ENCODE results near the gene ATP6V0C.
A peak's percentile ranks its signal among the peaks of the same experiment; 100 is the strongest.

Gene ATP6V0C

GRCh38 chr16:2505695-2506094 lies 8.1 kb upstream of the ATP6V0C start:
- Mint-ChIP-seq H3K4me3 (no peak overlapping the region), H3K27ac (no peak overlapping the region), H3K27me3 (no peaks in the 10 kb centered on the region), H3K4me1 (peaks cover 28% of the 10 kb centered on the region), H3K36me3 (no peaks in the 10 kb centered on the region), H3K9me3 (no peaks in the 10 kb centered on the region)
- ATAC-seq (ENCODE audit: low read depth): no peak
- no peak for DNase-seq (ENCODE audit: low spot score in 2 of 2)

DNA sequence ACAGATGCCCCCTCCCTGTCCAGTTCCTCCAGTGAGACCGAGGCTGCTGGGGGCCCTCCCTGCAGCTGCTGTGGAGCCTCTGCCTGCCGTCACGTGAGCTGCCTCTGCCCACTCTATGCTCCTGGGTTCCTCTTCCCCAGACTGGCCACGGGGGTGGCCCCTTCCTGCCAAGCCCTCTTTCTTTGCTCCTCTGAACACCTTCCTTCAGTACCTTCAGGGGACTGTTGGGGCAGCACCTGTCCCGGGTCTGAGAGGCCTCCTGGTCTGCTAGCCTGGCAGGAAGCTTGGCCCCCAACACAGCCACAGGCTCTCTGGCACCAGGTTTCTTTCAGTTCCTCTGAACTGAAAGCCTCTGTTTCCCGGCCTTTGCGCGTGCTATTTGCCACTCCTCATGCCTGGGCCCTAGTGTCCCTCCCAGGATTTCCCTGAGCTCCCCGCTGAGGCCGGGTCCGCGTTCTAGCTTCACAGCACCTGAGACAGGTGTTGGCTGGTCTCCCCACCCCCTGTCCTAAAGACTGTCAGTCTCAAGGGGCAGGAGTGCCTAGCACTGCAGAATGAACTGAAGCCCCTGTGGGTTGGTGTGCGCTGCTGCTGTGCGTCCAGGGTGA lies 6.6 kb upstream of the ATP6V0C start:
- no peaks in the 10 kb centered on the region for H3K9me3 Mint-ChIP-seq
- DNase-seq (ENCODE audit: low spot score in 2 of 2) (peak in 1 of 2 donors; percentile 68), ATAC-seq (ENCODE audit: low read depth) (peak; percentile 88)
- H3K36me3 Mint-ChIP-seq: no peaks in the 10 kb centered on the region
- peaks cover 31% of the 10 kb centered on the region for H3K4me1 Mint-ChIP-seq
- peak overlapping the region; percentile 75 for H3K4me3 Mint-ChIP-seq
- H3K27ac Mint-ChIP-seq: peak overlapping the region; percentile 91
- no peaks in the 10 kb centered on the region for H3K27me3 Mint-ChIP-seq

GRCh38 chr16:2507665-2508064 lies 6.1 kb upstream of the ATP6V0C start:
- DNase-seq (ENCODE audit: low spot score in 2 of 2) (no peak), ATAC-seq (ENCODE audit: low read depth) (no peak)
- H3K9me3 Mint-ChIP-seq: no peaks in the 10 kb centered on the region
- no peaks in the 10 kb centered on the region for H3K36me3 Mint-ChIP-seq
- peaks cover 36% of the 10 kb centered on the region for H3K4me1 Mint-ChIP-seq
- no peaks in the 10 kb centered on the region for H3K27me3 Mint-ChIP-seq
- H3K27ac Mint-ChIP-seq: peak overlapping the region; percentile 91
- H3K4me3 Mint-ChIP-seq: peak overlapping the region; percentile 75

- ATAC-seq (ENCODE audit: low read depth) (no peak), DNase-seq (ENCODE audit: low spot score in 2 of 2) (no peak)
- peak overlapping the region; percentile 98 for H3K27ac Mint-ChIP-seq
- H3K4me3 Mint-ChIP-seq: peak overlapping the region; percentile 53
- no peaks in the 10 kb centered on the region for H3K36me3 Mint-ChIP-seq
- H3K27me3 Mint-ChIP-seq: no peaks in the 10 kb centered on the region
- peaks cover 41% of the 10 kb centered on the region for H3K4me1 Mint-ChIP-seq
- no peaks in the 10 kb centered on the region for H3K9me3 Mint-ChIP-seq
Measured at GRCh38 chr16:2508722-2509400, 4.9 kb upstream of the ATP6V0C start.

DNA sequence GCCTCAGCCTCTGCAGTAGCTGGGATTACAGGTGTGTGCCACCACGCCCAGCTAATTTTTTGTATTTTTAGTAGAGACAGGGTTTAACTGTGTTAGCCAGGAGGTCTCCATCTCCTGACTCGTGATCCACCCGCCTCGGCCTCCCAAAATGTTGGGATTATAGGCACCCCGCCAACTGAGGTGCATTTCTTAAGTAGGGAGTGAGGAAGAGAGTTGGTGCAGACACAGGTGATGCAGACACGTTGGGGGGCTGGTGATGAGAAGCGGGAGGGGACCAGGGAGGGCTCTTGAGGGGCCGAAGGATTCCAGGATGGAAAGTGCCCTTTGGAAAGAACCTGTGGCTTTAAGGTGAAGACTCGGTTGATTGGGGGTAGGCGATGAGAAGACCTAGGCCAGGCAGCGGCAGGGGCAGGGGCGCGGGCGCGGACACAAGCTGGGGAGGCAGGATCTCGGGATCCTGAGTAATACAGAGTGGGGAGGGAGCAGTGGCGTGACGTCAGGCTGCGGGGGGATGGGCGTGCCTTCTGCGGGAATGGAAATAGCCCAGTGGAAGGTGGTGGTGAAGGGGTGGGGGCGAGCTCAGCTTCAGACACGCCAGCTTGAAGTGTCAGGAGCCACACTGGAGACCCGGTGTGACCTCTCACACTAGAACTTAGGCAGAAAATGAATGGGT lies 2.5 kb upstream of the ATP6V0C start:
- Mint-ChIP-seq H3K9me3 (no peaks in the 10 kb centered on the region), H3K27ac (peak overlapping the region; percentile 98), H3K27me3 (no peaks in the 10 kb centered on the region), H3K4me1 (peaks cover 52% of the 10 kb centered on the region), H3K4me3 (peak overlapping the region; percentile 33), H3K36me3 (no peaks in the 10 kb centered on the region)
- no peak for DNase-seq (ENCODE audit: low spot score in 2 of 2)
- no peak for ATAC-seq (ENCODE audit: low read depth)

DNA sequence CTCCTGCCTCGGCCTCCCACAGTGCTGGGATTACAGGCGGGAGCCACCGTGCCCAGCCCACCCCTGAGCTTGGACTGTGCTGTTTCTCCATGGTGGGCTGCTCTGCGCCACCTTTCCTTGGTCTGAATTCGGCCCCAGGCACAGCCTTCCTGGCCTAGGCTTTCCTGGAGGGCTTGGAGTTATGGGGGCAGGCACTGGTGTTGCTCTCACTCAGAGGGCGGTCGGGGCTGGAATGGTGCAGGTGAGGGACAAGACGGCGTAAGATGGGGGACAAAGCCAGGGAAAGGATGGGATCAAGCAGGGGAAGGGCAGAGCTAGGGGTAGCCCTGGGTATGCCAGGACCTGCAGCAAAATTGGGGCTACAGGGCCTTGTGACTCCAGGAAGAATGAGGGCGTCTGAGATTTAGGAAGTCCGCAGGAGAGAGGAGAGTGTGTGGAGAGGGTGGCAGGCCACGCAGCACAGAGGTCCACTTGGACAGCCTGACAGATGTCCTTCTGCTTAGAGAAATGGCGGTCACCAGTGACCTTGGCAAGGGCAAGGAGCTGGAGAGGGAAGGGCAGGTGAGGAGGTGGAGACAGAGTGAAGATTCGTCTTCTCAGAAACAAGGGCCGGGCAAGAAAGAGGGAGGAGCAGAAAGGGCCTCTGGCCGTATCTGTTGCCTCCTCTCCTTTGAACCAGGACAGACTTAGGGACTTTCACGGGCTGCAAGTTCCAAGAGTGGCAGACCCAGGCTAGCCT lies 1.6 kb upstream of the ATP6V0C start:
- no peaks in the 10 kb centered on the region for H3K27me3 Mint-ChIP-seq
- H3K4me3 Mint-ChIP-seq: peak overlapping the region; percentile 94
- H3K4me1 Mint-ChIP-seq: peaks cover 56% of the 10 kb centered on the region
- ATAC-seq (ENCODE audit: low read depth) (no peak), DNase-seq (ENCODE audit: low spot score in 2 of 2) (no peak)
- H3K27ac Mint-ChIP-seq: peak overlapping the region; percentile 94
- H3K9me3 Mint-ChIP-seq: no peaks in the 10 kb centered on the region
- peaks cover 7% of the 10 kb centered on the region for H3K36me3 Mint-ChIP-seq

- no peaks in the 10 kb centered on the region for H3K9me3 Mint-ChIP-seq
- ATAC-seq (ENCODE audit: low read depth) (peak; percentile 3), DNase-seq (ENCODE audit: low spot score in 2 of 2) (no peak)
- H3K27me3 Mint-ChIP-seq: no peaks in the 10 kb centered on the region
- peaks cover 7% of the 10 kb centered on the region for H3K36me3 Mint-ChIP-seq
- peaks cover 57% of the 10 kb centered on the region for H3K4me1 Mint-ChIP-seq
- peak overlapping the region; percentile 94 for H3K27ac Mint-ChIP-seq
- H3K4me3 Mint-ChIP-seq: peak overlapping the region; percentile 94
Measured at GRCh38 chr16:2512735-2513404, 882 bp upstream of the ATP6V0C start.

GRCh38 chr16:2514333-2515179 lies 804 bp downstream of the ATP6V0C start:
- Mint-ChIP-seq H3K4me1 (peaks cover 54% of the 10 kb centered on the region), H3K4me3 (peak overlapping the region; percentile 94), H3K27me3 (no peaks in the 10 kb centered on the region), H3K9me3 (no peaks in the 10 kb centered on the region), H3K36me3 (peaks cover 10% of the 10 kb centered on the region), H3K27ac (peak overlapping the region; percentile 94)
- peak; percentile 1 for ATAC-seq (ENCODE audit: low read depth)
- DNase-seq (ENCODE audit: low spot score in 2 of 2): no peak

- no peak for DNase-seq (ENCODE audit: low spot score in 2 of 2)
- peak overlapping the region; percentile 94 for H3K27ac Mint-ChIP-seq
- peaks cover 13% of the 10 kb centered on the region for H3K36me3 Mint-ChIP-seq
- peaks cover 51% of the 10 kb centered on the region for H3K4me1 Mint-ChIP-seq
- no peaks in the 10 kb centered on the region for H3K9me3 Mint-ChIP-seq
- ATAC-seq (ENCODE audit: low read depth): no peak
- no peaks in the 10 kb centered on the region for H3K27me3 Mint-ChIP-seq
- peak overlapping the region; percentile 92 for H3K4me3 Mint-ChIP-seq
Measured at GRCh38 chr16:2515180-2515851, 1.6 kb downstream of the ATP6V0C start.

DNA sequence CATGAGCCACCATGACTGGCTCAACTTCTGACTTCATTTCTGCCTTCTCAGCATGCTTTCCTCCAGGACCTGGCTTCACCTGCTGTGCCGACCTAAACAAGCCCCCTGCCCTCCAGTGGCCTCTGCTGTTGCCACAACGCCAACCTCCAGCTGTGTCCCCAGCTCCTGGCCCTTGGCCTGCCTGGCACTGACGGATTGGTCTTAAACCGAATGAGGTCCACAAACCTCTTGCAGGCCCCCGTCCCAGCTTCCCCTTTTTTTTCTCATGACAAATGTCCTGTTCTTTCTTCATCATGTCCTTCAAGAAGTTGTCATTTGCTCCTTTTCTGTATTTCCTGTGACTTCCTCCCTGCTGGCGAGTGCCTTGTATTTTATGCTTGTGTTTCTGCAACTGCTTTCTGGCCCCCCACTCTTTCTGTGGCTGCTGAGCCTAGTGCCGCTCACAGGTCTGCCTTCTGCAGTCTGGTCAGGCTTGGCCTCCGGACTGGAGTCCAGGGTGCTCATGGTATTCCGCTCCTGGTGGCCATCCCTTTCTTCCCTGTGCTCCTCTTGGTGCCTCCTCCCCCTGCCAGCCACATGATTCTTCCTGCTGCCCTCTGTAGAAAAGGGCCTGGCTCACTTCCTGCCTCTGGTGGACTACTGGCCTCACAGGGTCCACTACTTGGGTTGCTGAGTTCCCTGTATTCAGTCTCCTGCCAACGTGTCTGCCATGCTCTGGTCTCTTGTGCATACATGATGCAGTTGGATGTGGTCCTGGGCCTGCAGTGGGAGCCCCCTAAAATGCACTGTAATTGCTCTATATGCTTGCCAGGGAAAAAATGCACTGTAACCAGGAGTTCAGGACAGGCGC lies 2.9 kb downstream of the ATP6V0C start:
- Mint-ChIP-seq H3K36me3 (peaks cover 13% of the 10 kb centered on the region), H3K4me1 (peaks cover 51% of the 10 kb centered on the region), H3K27ac (peak overlapping the region; percentile 94), H3K4me3 (peak overlapping the region; percentile 92), H3K9me3 (no peaks in the 10 kb centered on the region), H3K27me3 (no peaks in the 10 kb centered on the region)
- ATAC-seq (ENCODE audit: low read depth) (no peak), DNase-seq (ENCODE audit: low spot score in 2 of 2) (no peak)

DNA sequence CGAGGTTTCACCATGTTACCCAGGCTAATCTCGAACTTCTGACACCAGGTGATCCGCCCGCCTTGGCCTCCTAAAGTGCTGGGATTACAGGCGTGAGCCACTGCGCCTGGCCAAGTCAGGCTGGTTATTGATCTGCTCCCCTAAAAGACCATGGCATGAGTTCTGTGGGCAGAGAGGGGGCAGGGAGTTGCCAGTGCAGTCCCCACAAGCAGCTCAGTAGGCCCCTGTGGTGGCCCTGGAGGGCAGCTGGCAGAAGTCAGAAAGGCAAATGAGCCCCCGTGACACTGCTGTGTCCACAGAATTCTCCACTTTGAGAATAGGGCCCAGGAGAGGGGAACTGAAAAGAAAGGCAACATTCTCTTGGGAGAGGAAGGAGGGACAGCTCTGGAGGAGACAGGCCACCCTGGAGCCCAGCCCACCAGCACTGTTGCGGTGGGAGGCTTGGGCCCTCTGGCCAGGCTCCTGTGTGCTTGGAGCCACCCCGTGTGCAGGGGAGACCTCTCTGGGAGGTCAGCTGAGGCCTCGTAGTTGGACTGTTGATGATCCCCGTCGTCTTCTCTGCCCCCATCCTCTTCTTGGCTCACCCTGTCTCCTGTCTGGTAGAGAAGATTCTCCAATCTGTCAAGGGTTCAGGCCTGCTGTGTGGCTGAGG lies 4.3 kb downstream of the ATP6V0C start:
- no peak overlapping the region for H3K4me3 Mint-ChIP-seq
- peak overlapping the region; percentile 94 for H3K27ac Mint-ChIP-seq
- H3K9me3 Mint-ChIP-seq: no peaks in the 10 kb centered on the region
- H3K4me1 Mint-ChIP-seq: peaks cover 39% of the 10 kb centered on the region
- H3K27me3 Mint-ChIP-seq: no peaks in the 10 kb centered on the region
- no peak for DNase-seq (ENCODE audit: low spot score in 2 of 2)
- peaks cover 13% of the 10 kb centered on the region for H3K36me3 Mint-ChIP-seq
- ATAC-seq (ENCODE audit: low read depth): no peak
